GM20431 (cell line): ENCODE results near the gene NUDCD3.

Source experiments
- in situ Hi-C: fragments of 300-500 bp; cut with MseI, MboI; formaldehyde crosslinking; loops from one replicate; pipeline ENCODE4 v1.15.0; 2020; ENCODE audit warnings: low sequenced_read_pairs; ENCODE audit not compliant: unreplicated experiment

The NUDCD3 gene

GRCh38 chr7:44333911-44334733 is 156.3 kb downstream of the NUDCD3 start:
- in situ Hi-C loops, result no loop called here

- in situ Hi-C loops, result no loop called here
Measured at GRCh38 chr7:44331682-44332081, 158.8 kb downstream of the NUDCD3 start.

GRCh38 chr7:44330331-44330730 is 160.1 kb downstream of the NUDCD3 start:
- in situ Hi-C loops, result no loop called here

GRCh38 chr7:44329888-44330287 is 160.6 kb downstream of the NUDCD3 start:
- in situ Hi-C loops, result no loop called here
